Activated T-cell treated with anti-CD3 and anti-CD28 coated beads, Interleukin-2, amount 50 U/mL, for 24 hours (primary cell): ENCODE data around the gene GRB10.

ENCODE experiments used
- DNase-seq: peaks from one replicate; pipeline ENCODE4 v3.0.0-alpha.2; 2020
- H3K27ac Mint-ChIP-seq: 2 replicates; pipeline ENCODE4 v1.8.0; 2020; ENCODE audit warnings: mild to moderate bottlenecking, mixed read lengths
- H3K27me3 Mint-ChIP-seq: 2 replicates; pipeline ENCODE4 v1.8.0; 2020; ENCODE audit warnings: mixed read lengths
- H3K36me3 Mint-ChIP-seq: 2 replicates; pipeline ENCODE4 v1.8.0; 2020; ENCODE audit warnings: low read depth, mixed read lengths
- H3K4me1 Mint-ChIP-seq: 2 replicates; pipeline ENCODE4 v1.8.0; 2020; ENCODE audit warnings: low read depth, mixed read lengths
- H3K4me3 Mint-ChIP-seq: 2 replicates; pipeline ENCODE4 v1.8.0; 2020; ENCODE audit warnings: mild to moderate bottlenecking, moderate library complexity, mixed read lengths
- H3K9me3 Mint-ChIP-seq: 2 replicates; pipeline ENCODE4 v1.8.0; 2020; ENCODE audit warnings: mixed read lengths

Gene GRB10

DNA sequence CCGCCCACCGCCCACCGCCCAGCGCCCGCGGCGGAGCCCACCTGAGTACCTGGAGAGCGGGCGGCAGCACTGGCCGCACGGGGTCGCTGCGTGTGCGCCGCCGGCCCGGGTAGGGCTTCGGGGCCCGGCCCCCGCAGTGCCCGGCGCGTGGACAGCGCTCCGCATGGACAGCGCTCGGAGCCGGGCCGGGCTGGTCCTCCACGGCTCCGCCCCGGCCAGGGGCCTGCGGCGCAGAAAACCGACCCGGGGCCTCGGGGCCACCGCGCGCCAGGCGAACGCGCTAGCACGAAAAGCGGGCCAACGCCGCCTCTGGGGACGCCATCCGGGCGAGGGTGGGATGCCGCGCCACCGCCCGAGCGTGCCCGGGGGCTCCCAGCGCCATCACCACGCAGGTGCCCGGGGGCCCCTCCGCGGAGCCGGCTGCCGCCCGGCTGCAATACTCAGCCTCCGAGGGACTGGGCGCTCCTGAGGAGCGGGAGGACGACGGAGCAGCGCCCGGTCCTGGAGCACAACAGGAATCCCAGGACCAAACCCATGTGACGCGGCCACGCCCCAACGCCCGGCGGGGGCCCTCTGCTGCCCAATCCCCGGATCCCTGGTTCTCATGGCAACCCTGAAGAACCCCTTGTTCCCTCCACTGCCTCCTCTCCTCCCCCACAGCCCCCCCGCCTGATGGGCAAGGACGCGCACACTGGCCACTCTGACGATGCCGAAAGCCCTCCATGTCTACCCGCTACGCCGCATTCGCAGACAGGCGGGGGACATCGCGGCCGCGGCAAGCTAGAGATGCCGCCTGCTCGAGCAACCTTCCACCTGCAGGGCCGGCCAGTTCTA lies at the start of gene GRB10:
Gene GRB10 (minus strand): TSS at position 522 of the 834 bp plus-strand sequence. CDS start 50,574 bp downstream, outside the sequence.
- Mint-ChIP-seq H3K27me3 (peaks cover 28% of the 10 kb centered on the region), H3K36me3 (no peaks in the 10 kb centered on the region)
- DNase-seq, result peak; percentile 50

DNA sequence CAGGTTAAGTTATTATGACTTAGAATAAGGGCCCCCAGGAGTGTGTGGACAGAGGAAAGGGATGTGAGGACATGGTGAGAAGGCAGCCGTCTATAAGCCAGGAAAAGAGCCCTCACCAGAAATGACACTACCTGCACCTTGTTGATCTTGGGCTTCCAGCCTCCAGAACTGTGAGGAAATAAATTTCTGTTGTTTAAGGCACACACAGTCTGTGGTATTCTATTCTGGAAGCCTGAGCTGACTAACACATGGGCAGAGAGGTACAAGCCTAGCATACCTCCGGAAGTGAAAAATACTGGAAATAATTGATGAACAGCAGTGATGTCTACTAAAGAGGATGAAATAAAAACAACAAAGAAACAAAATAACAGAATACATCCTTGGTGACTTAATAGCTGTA lies 46.1 kb upstream of the GRB10 start:
- no peaks in the 10 kb centered on the region for H3K9me3 Mint-ChIP-seq
- no peak overlapping the region for H3K4me3 Mint-ChIP-seq
- H3K4me1 Mint-ChIP-seq, result peaks cover 41% of the 10 kb centered on the region
- peaks cover 37% of the 10 kb centered on the region for H3K27me3 Mint-ChIP-seq
- no peak overlapping the region for H3K27ac Mint-ChIP-seq
- no peaks in the 10 kb centered on the region for H3K36me3 Mint-ChIP-seq
- DNase-seq, result no peak

More for the DNA sequence above, at the start of gene GRB10:
- H3K4me3 Mint-ChIP-seq, result peak within 1 kb of the TSS; percentile 65
- H3K9me3 Mint-ChIP-seq, result no peaks in the 10 kb centered on the region
- peak within 1 kb of the TSS; percentile 17 for H3K27ac Mint-ChIP-seq
- peaks cover 23% of the 10 kb centered on the region for H3K4me1 Mint-ChIP-seq

DNA sequence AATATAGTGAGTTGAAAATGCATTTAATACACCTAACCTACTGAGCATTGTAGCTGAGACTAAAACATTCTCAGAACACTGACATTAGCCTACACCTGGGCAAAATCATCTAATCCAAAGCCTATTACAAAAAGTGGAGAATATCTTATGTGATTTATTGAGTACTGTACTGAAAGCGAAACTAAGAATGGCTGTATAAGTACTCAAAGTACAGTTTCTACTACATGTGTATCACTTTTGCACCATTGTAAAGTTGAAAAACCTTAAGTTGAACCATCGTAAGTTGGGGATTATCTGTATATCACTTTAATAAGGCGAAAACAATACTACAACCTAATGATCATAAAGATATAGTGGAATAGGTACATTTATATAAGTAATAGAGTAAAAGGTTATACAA lies 45.4 kb upstream of the GRB10 start:
- peaks cover 30% of the 10 kb centered on the region for H3K27me3 Mint-ChIP-seq
- no peak overlapping the region for H3K27ac Mint-ChIP-seq
- H3K4me3 Mint-ChIP-seq, result no peak overlapping the region
- H3K4me1 Mint-ChIP-seq, result peaks cover 34% of the 10 kb centered on the region
- no peak for DNase-seq
- H3K36me3 Mint-ChIP-seq, result no peaks in the 10 kb centered on the region
- no peaks in the 10 kb centered on the region for H3K9me3 Mint-ChIP-seq

DNA sequence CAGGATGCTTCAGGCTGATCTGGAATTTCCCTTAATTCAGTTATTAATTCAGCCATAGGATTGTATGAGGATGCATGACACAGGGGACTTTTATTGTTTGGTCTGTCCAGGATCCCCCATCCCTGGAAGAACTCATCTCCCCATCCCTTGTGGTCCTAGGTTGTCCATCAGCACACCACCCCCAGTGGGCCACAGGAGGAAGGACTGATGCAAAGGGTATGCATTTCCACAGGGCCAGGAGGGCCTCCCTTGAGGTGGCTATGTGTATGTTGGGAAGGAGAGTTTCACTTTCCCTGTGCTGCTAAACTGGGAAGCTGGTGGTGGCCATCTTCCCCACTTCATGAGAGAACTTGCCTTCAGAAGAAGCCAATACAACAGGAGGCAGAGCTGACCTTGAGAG lies 44.6 kb upstream of the GRB10 start:
- H3K36me3 Mint-ChIP-seq, result no peaks in the 10 kb centered on the region
- H3K9me3 Mint-ChIP-seq, result no peaks in the 10 kb centered on the region
- peaks cover 27% of the 10 kb centered on the region for H3K27me3 Mint-ChIP-seq
- H3K27ac Mint-ChIP-seq, result no peak overlapping the region
- peaks cover 26% of the 10 kb centered on the region for H3K4me1 Mint-ChIP-seq
- H3K4me3 Mint-ChIP-seq, result no peak overlapping the region
- DNase-seq, result no peak

DNA sequence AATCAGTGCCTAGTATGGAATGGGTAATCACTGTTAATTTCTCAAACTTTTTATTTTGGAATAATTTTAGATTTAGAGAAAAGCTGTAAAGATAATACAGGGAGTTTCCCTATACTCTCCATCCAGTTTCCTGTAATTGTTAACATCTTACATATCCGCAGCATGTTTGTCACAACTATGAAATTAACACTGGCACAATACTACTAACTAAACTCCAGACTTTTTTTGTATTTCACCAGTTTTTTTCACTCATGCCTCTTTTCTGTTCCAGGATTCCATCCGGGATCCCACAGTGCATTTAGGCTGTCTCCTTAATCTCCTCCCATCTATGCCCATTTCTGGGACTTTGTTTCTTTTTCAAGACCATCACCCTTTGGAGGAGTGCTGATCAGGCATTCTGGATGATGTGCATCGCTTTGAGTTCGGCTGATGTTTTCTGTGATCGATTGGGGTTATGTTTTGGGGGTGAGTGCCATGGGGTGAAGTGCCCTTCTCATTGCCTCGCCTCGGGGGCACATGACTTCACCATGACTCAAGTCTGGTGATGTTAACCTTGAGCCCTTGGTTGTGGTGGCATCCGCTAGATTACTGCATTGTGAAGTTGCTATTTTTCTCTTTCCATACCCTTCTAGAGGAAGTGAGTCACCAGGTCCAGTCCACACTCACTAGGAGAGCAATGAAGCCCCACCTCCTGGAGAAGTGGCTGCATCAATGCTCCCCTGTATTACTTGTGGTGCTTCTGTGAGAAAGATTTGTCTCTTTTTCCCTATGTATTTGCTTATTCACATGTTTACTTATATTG lies 43.9 kb upstream of the GRB10 start:
- Mint-ChIP-seq H3K27ac (peak overlapping the region; percentile 71), H3K36me3 (no peaks in the 10 kb centered on the region), H3K9me3 (no peaks in the 10 kb centered on the region), H3K27me3 (peaks cover 20% of the 10 kb centered on the region), H3K4me1 (peaks cover 21% of the 10 kb centered on the region), H3K4me3 (no peak overlapping the region)
- DNase-seq, result peak; percentile 37

DNA sequence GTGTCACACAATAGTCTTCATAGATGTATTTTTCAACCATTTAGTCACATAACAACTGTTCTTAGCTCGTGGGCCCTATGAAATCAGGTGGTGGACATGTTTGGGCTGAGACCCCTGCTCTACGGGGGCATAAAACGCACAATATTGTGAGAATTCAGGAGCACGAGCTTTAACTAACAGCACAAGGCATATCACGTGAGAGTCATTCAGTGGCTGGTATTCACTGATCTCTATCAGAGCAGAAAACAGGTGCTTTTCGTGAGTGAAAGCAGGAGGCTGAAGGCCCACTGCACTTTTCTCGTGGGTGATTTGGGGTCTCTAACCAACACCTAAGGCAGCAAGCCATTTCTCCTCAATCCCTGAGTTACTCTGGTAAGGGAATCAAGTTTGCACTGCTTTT lies 42.8 kb upstream of the GRB10 start:
- Mint-ChIP-seq H3K27ac (no peak overlapping the region), H3K4me1 (peaks cover 21% of the 10 kb centered on the region), H3K36me3 (no peaks in the 10 kb centered on the region), H3K27me3 (peaks cover 9% of the 10 kb centered on the region), H3K4me3 (no peak overlapping the region), H3K9me3 (no peaks in the 10 kb centered on the region)
- DNase-seq, result no peak

DNA sequence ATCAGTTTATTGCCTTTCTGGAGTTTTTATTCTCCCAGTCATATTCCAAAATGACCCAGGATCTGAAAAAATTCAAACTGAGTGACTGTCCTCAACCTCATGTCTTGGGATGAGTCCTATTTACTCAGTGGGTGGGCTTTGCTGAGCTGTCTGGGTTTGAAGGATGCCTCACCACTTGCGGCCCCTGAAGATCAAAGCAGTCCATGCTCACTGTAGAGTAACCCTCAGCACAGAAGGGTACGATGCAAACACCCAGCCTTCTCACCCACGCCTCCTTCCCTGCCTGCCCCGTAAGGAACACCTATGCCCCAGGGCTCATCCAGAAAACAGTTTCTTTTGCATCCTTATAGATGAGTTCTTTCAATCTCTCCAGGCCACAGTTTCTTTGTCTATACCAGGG lies 42.2 kb upstream of the GRB10 start:
- H3K9me3 Mint-ChIP-seq, result no peaks in the 10 kb centered on the region

DNA sequence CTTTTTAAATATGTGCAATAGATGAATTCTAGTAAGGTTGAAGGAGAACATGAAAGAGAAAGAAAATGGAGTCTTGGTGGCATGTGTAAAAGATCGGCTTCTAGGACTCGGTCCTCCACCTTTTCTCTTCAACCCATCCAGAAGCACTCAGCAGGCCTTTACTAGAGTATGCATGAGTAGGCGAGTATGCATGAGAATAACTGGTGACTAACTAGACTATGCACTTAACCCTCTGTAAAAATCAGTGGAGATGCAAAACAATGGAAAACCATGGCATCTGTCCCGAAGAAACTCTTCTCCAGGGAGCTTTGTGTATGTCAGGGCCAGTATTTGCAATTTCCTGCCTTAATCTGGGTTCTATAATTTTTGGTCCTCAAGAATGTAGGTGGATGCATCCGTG lies 40.0 kb upstream of the GRB10 start:
- Mint-ChIP-seq H3K27me3 (no peaks in the 10 kb centered on the region), H3K36me3 (no peaks in the 10 kb centered on the region), H3K27ac (no peak overlapping the region), H3K4me1 (peaks cover 16% of the 10 kb centered on the region), H3K9me3 (no peaks in the 10 kb centered on the region), H3K4me3 (no peak overlapping the region)
- no peak for DNase-seq

More for the DNA sequence above, 42.2 kb upstream of the GRB10 start:
- Mint-ChIP-seq H3K36me3 (no peaks in the 10 kb centered on the region), H3K4me3 (no peak overlapping the region), H3K4me1 (peaks cover 21% of the 10 kb centered on the region), H3K27ac (no peak overlapping the region), H3K27me3 (peaks cover 6% of the 10 kb centered on the region)
- no peak for DNase-seq

DNA sequence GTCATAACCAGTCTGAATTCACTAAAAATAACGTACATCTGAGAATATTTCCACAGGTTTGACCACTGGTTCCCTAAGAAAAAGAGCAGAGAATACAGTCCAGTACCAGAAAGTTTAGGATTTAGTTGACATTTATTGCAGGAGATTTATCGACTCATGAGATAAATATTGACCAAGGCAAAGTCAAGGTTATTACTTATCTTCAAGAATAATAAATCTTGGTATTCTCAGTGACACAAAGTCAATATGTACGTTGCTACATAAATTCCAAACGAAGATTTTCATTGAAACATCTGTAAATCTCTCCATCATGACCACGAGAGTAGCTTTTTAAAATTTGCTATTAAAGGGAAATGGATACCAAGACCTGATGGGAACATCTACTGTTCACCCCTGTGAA lies 39.4 kb upstream of the GRB10 start:
- H3K27me3 Mint-ChIP-seq, result no peaks in the 10 kb centered on the region
- H3K36me3 Mint-ChIP-seq, result no peaks in the 10 kb centered on the region
- no peak overlapping the region for H3K27ac Mint-ChIP-seq
- peaks cover 10% of the 10 kb centered on the region for H3K4me1 Mint-ChIP-seq
- H3K9me3 Mint-ChIP-seq, result no peaks in the 10 kb centered on the region
- no peak for DNase-seq
- no peak overlapping the region for H3K4me3 Mint-ChIP-seq

DNA sequence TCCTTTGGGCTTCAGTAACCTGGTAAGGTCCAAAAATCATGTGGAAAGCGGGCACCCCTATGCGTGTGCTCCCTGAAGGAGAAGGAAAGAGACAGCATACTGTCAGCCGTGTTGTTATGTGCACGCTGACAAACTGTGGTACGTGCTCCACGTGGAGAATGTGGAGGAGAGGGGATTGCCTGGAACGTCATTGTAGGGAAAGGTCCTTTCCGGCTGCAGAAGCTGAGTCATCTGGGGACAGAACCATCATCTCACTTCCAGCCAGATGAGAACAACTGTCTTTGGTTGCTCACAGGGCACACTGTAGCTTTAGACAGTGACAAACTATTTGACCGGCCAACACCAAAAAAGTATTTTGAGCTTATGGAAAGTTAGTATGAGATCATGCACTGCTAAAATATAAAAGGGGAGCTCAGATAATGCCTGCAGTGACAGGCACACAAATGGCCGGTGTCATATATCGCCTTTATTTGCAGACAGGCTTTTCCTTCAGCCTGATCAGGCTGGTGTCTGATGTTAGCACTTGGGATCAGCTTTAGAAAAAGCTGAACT lies 38.8 kb upstream of the GRB10 start:
- H3K9me3 Mint-ChIP-seq, result no peaks in the 10 kb centered on the region
- no peak overlapping the region for H3K27ac Mint-ChIP-seq
- DNase-seq, result no peak
- H3K4me3 Mint-ChIP-seq, result no peak overlapping the region
- no peaks in the 10 kb centered on the region for H3K36me3 Mint-ChIP-seq
- H3K4me1 Mint-ChIP-seq, result peaks cover 5% of the 10 kb centered on the region
- peaks cover 4% of the 10 kb centered on the region for H3K27me3 Mint-ChIP-seq

DNA sequence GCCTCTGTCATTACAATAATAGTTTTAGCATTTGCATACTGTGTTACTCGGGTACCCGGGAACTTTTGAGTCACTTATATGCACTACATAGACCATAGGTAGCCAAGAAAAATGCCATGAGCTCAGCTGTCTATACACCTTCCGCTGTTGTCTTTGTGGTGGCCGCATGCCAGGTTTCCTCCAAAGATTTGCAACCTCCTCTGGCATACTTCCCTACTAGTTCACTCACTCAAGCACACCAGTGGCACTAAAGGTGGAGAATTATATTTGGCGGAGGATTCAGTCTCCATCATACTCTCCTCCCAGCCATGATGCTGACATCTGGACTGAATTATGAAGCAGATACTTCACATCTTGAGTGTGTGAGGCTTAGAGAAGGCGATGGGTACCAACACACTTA lies 35.6 kb upstream of the GRB10 start:
- Mint-ChIP-seq H3K36me3 (no peaks in the 10 kb centered on the region), H3K27ac (no peak overlapping the region), H3K9me3 (no peaks in the 10 kb centered on the region), H3K27me3 (peaks cover 5% of the 10 kb centered on the region), H3K4me1 (peaks cover 2% of the 10 kb centered on the region), H3K4me3 (no peak overlapping the region)
- no peak for DNase-seq

DNA sequence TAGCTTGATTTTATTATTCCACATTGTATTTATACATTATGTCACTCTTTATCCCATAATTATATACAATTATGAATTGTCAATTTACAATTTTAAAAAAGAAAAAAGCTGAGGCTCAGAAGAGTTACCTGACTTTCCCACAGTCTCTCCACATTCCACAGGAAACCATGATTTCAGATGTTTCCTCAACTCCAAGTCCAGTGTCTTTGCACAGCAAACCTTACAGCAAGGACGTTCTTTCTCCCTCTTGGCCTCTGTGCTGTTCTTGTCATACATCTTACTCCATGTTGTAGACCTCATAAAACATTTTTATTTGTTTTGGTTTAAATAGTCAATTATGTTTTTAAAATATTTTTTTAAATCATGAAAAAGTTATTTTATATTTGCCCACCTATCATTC lies 34.9 kb upstream of the GRB10 start:
- no peak overlapping the region for H3K4me3 Mint-ChIP-seq
- DNase-seq, result no peak
- no peak overlapping the region for H3K27ac Mint-ChIP-seq
- no peaks in the 10 kb centered on the region for H3K36me3 Mint-ChIP-seq
- H3K27me3 Mint-ChIP-seq, result peaks cover 5% of the 10 kb centered on the region
- peaks cover 2% of the 10 kb centered on the region for H3K4me1 Mint-ChIP-seq
- no peaks in the 10 kb centered on the region for H3K9me3 Mint-ChIP-seq

DNA sequence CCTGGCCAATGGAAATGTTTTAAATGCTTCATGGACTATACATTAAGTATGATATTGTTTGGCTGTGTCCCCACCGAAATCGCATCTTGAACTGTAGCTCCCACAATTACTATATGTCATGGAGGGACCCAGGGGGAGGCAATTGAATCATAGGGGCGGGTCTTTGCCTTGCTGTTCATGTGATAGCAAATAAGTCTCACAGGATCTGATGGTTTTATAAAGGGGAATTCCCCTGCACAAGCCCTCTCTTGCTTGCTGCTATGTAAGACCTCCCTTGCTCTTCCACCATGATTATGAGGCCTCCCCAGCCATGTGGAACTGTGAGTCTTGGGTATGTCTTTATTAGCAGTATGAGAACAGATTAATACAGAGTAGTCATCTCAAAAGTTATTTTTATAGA lies 32.4 kb upstream of the GRB10 start:
- Mint-ChIP-seq H3K36me3 (no peaks in the 10 kb centered on the region), H3K27ac (no peak overlapping the region), H3K4me1 (peaks cover 2% of the 10 kb centered on the region), H3K4me3 (no peak overlapping the region), H3K27me3 (peaks cover 5% of the 10 kb centered on the region), H3K9me3 (no peaks in the 10 kb centered on the region)
- DNase-seq, result no peak

DNA sequence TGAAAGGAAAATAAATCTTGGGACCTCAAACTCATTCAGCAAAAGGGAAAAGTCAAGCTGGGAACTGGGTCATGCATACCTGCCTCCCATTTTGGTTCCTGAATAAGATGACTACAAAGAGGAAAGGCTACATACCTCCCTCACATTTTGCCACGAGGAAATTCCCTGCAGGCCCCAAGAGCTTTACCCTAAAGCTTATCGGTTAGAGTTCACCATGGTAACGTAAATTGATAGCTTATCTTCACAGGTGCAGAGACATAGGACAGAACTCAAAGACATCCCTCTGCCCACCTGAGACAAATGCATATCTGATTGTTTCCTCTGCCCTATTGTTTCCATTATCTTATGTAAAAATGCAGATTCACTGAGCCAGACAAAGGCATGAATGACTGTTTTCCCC lies 31.5 kb upstream of the GRB10 start:
- H3K27me3 Mint-ChIP-seq, result peaks cover 5% of the 10 kb centered on the region

More for the DNA sequence above, 31.5 kb upstream of the GRB10 start:
- Mint-ChIP-seq H3K4me3 (no peak overlapping the region), H3K9me3 (no peaks in the 10 kb centered on the region), H3K4me1 (peaks cover 2% of the 10 kb centered on the region), H3K36me3 (no peaks in the 10 kb centered on the region), H3K27ac (no peak overlapping the region)
- DNase-seq, result no peak
